A549 (cell line): ENCODE results near the gene ATG5.

Source experiments
- POLR2A ChIP-seq: IDR thresholded peaks from 2 replicates; pipeline ENCODE4 v1.6.1; 2012; ENCODE audit warnings: mild to moderate bottlenecking, low read length
- TF ChIP-seq, protein P1 (sequence below): fragments of >200 bp; sonication (Bioruptor Twin); formaldehyde crosslinking; IDR thresholded peaks from 3 replicates; pipeline ENCODE4 v1.5.1; 2016

GRCh38 chr6:106283481-106283880, 42.1 kb downstream of the ATG5 start:
- TF ChIP-seq, protein P1, sequence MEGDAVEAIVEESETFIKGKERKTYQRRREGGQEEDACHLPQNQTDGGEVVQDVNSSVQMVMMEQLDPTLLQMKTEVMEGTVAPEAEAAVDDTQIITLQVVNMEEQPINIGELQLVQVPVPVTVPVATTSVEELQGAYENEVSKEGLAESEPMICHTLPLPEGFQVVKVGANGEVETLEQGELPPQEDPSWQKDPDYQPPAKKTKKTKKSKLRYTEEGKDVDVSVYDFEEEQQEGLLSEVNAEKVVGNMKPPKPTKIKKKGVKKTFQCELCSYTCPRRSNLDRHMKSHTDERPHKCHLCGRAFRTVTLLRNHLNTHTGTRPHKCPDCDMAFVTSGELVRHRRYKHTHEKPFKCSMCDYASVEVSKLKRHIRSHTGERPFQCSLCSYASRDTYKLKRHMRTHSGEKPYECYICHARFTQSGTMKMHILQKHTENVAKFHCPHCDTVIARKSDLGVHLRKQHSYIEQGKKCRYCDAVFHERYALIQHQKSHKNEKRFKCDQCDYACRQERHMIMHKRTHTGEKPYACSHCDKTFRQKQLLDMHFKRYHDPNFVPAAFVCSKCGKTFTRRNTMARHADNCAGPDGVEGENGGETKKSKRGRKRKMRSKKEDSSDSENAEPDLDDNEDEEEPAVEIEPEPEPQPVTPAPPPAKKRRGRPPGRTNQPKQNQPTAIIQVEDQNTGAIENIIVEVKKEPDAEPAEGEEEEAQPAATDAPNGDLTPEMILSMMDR = no peak
- TF ChIP-seq POLR2A = no peak
